ENCODE data around the gene GSE1.

Gene GSE1

GRCh38 chr16:85628645-85629044 is 15.5 kb downstream of the GSE1 start:
- Histone ChIP-seq H3K4me2 (ENCODE audit: low read length, poor library complexity, severe bottlenecking) (no peak overlapping the region), H3K23ac (ENCODE audit: low read length in 2 of 2) (no peak overlapping the region), H2AK5ac (ENCODE audit: low read length, severe bottlenecking) (no peak overlapping the region), H3K36me3 (ENCODE audit: control insufficient read depth in 1 of 2, insufficient read depth in 2 of 2, low read depth in 1 of 2, low read length in 2 of 2) (peaks cover 0 to 50% of the 10 kb centered on the region in 2 experiments), H2AFZ (ENCODE audit: low read depth, low read length) (no peak overlapping the region), H3K4me1 (ENCODE audit: control insufficient read depth, insufficient read depth, low read depth, low read length) (peaks cover 34% of the 10 kb centered on the region), H3K4me3 (ENCODE audit: insufficient read depth in 1 of 2, low read depth in 1 of 2, low read length in 2 of 2) (no peak overlapping the region), H3K27me3 (ENCODE audit: control insufficient read depth in 1 of 2, insufficient read depth in 1 of 2, low read length in 2 of 2) (no peaks in the 10 kb centered on the region), H3K18ac (ENCODE audit: low read depth in 1 of 2, low read length in 2 of 2) (no peak overlapping the region), H4K8ac (ENCODE audit: low read length) (no peak overlapping the region), H3K14ac (ENCODE audit: low read length in 2 of 2) (no peak overlapping the region), H3K9me3 (ENCODE audit: control insufficient read depth, low read length) (peaks cover 8% of the 10 kb centered on the region), H2BK12ac (ENCODE audit: low read length in 2 of 2) (no peak overlapping the region), H3K4ac (ENCODE audit: low read depth in 1 of 2, low read length in 2 of 2) (no peak overlapping the region), H3K27ac (ENCODE audit: low read length, poor library complexity, severe bottlenecking) (no peak overlapping the region), H4K91ac (ENCODE audit: low read length) (no peak overlapping the region), H2BK15ac (ENCODE audit: low read depth, poor library complexity, severe bottlenecking) (no peak overlapping the region), H2BK120ac (ENCODE audit: low read depth, low read length) (no peak overlapping the region), H2BK5ac (ENCODE audit: low read depth, low read length, poor library complexity, severe bottlenecking) (no peak overlapping the region), H3K9ac (ENCODE audit: low read length) (no peak overlapping the region), H3K79me1 (replicated peaks; ENCODE audit: low read length, poor library complexity, severe bottlenecking) (peaks cover 67% of the 10 kb centered on the region)
- no peak for DNase-seq
- 97% methylated on average over 14 of the region's 14 CpGs for WGBS

GRCh38 chr16:85629326-85629725 is 16.2 kb downstream of the GSE1 start:
- H3K23ac ChIP-seq (ENCODE audit: low read length in 2 of 2), result no peak overlapping the region
- H2AK5ac ChIP-seq (ENCODE audit: low read length, severe bottlenecking), result no peak overlapping the region
- no peak overlapping the region for H2BK120ac ChIP-seq (ENCODE audit: low read depth, low read length)
- 96% methylated on average over 10 of the region's 10 CpGs for WGBS
- H2AFZ ChIP-seq (ENCODE audit: low read depth, low read length), result no peak overlapping the region
- H3K4me3 ChIP-seq (ENCODE audit: insufficient read depth in 1 of 2, low read depth in 1 of 2, low read length in 2 of 2), result no peak overlapping the region
- H3K14ac ChIP-seq (ENCODE audit: low read length in 2 of 2), result no peak overlapping the region
- peaks cover 8% of the 10 kb centered on the region for H3K9me3 ChIP-seq (ENCODE audit: control insufficient read depth, low read length)
- no peak overlapping the region for H3K4me2 ChIP-seq (ENCODE audit: low read length, poor library complexity, severe bottlenecking)
- no peak overlapping the region for H2BK12ac ChIP-seq (ENCODE audit: low read length in 2 of 2)
- peaks cover 68% of the 10 kb centered on the region for H3K79me1 ChIP-seq (replicated peaks; ENCODE audit: low read length, poor library complexity, severe bottlenecking)
- no peak overlapping the region for H3K4ac ChIP-seq (ENCODE audit: low read depth in 1 of 2, low read length in 2 of 2)
- no peak overlapping the region for H3K18ac ChIP-seq (ENCODE audit: low read depth in 1 of 2, low read length in 2 of 2)
- H3K36me3 ChIP-seq (ENCODE audit: control insufficient read depth in 1 of 2, insufficient read depth in 2 of 2, low read depth in 1 of 2, low read length in 2 of 2), result peaks cover 0 to 52% of the 10 kb centered on the region in 2 experiments
- no peak overlapping the region for H2BK15ac ChIP-seq (ENCODE audit: low read depth, poor library complexity, severe bottlenecking)
- H3K27me3 ChIP-seq (ENCODE audit: control insufficient read depth in 1 of 2, insufficient read depth in 1 of 2, low read length in 2 of 2), result no peaks in the 10 kb centered on the region
- no peak overlapping the region for H4K91ac ChIP-seq (ENCODE audit: low read length)
- H3K9ac ChIP-seq (ENCODE audit: low read length), result no peak overlapping the region
- H4K8ac ChIP-seq (ENCODE audit: low read length), result no peak overlapping the region
- no peak overlapping the region for H2BK5ac ChIP-seq (ENCODE audit: low read depth, low read length, poor library complexity, severe bottlenecking)
- DNase-seq, result no peak
- H3K4me1 ChIP-seq (ENCODE audit: control insufficient read depth, insufficient read depth, low read depth, low read length), result peaks cover 35% of the 10 kb centered on the region
- no peak overlapping the region for H3K27ac ChIP-seq (ENCODE audit: low read length, poor library complexity, severe bottlenecking)

GRCh38 chr16:85629853-85630252 is 16.7 kb downstream of the GSE1 start:
- Histone ChIP-seq H3K4me3 (ENCODE audit: insufficient read depth in 1 of 2, low read depth in 1 of 2, low read length in 2 of 2) (no peak overlapping the region), H2BK12ac (ENCODE audit: low read length in 2 of 2) (no peak overlapping the region), H3K14ac (ENCODE audit: low read length in 2 of 2) (no peak overlapping the region), H3K36me3 (ENCODE audit: control insufficient read depth in 1 of 2, insufficient read depth in 2 of 2, low read depth in 1 of 2, low read length in 2 of 2) (peaks cover 0 to 53% of the 10 kb centered on the region in 2 experiments), H3K4me2 (ENCODE audit: low read length, poor library complexity, severe bottlenecking) (no peak overlapping the region), H3K23ac (ENCODE audit: low read length in 2 of 2) (no peak overlapping the region), H3K4ac (ENCODE audit: low read depth in 1 of 2, low read length in 2 of 2) (no peak overlapping the region), H3K9ac (ENCODE audit: low read length) (no peak overlapping the region), H3K18ac (ENCODE audit: low read depth in 1 of 2, low read length in 2 of 2) (no peak overlapping the region), H4K8ac (ENCODE audit: low read length) (no peak overlapping the region), H2BK15ac (ENCODE audit: low read depth, poor library complexity, severe bottlenecking) (no peak overlapping the region), H2AFZ (ENCODE audit: low read depth, low read length) (no peak overlapping the region), H3K4me1 (ENCODE audit: control insufficient read depth, insufficient read depth, low read depth, low read length) (peaks cover 35% of the 10 kb centered on the region), H2BK5ac (ENCODE audit: low read depth, low read length, poor library complexity, severe bottlenecking) (no peak overlapping the region), H2AK5ac (ENCODE audit: low read length, severe bottlenecking) (no peak overlapping the region), H3K27me3 (ENCODE audit: control insufficient read depth in 1 of 2, insufficient read depth in 1 of 2, low read length in 2 of 2) (no peaks in the 10 kb centered on the region), H4K91ac (ENCODE audit: low read length) (no peak overlapping the region), H3K27ac (ENCODE audit: low read length, poor library complexity, severe bottlenecking) (no peak overlapping the region), H3K79me1 (replicated peaks; ENCODE audit: low read length, poor library complexity, severe bottlenecking) (peaks cover 68% of the 10 kb centered on the region), H2BK120ac (ENCODE audit: low read depth, low read length) (no peak overlapping the region), H3K9me3 (ENCODE audit: control insufficient read depth, low read length) (peaks cover 8% of the 10 kb centered on the region)
- WGBS, result 99% methylated on average over 5 of the region's 5 CpGs
- DNase-seq, result no peak

- Histone ChIP-seq H3K14ac (ENCODE audit: low read length in 2 of 2) (peak overlapping the region in 1 of 2 experiments; percentile 2), H3K79me1 (replicated peaks; ENCODE audit: low read length, poor library complexity, severe bottlenecking) (peaks cover 60% of the 10 kb centered on the region), H4K91ac (ENCODE audit: low read length) (no peak overlapping the region), H2AFZ (ENCODE audit: low read depth, low read length) (no peak overlapping the region), H3K18ac (ENCODE audit: low read depth in 1 of 2, low read length in 2 of 2) (no peak overlapping the region), H3K4me1 (ENCODE audit: control insufficient read depth, insufficient read depth, low read depth, low read length) (peaks cover 38% of the 10 kb centered on the region), H3K9ac (ENCODE audit: low read length) (no peak overlapping the region), H3K27ac (ENCODE audit: low read length, poor library complexity, severe bottlenecking) (no peak overlapping the region), H2BK12ac (ENCODE audit: low read length in 2 of 2) (peak overlapping the region in 1 of 2 experiments; percentile 10), H4K8ac (ENCODE audit: low read length) (no peak overlapping the region), H2BK15ac (ENCODE audit: low read depth, poor library complexity, severe bottlenecking) (no peak overlapping the region), H3K4me3 (ENCODE audit: insufficient read depth in 1 of 2, low read depth in 1 of 2, low read length in 2 of 2) (no peak overlapping the region), H3K23ac (ENCODE audit: low read length in 2 of 2) (no peak overlapping the region), H3K4ac (ENCODE audit: low read depth in 1 of 2, low read length in 2 of 2) (no peak overlapping the region), H3K4me2 (ENCODE audit: low read length, poor library complexity, severe bottlenecking) (no peak overlapping the region), H2BK120ac (ENCODE audit: low read depth, low read length) (no peak overlapping the region), H2AK5ac (ENCODE audit: low read length, severe bottlenecking) (no peak overlapping the region), H3K9me3 (ENCODE audit: control insufficient read depth, low read length) (peaks cover 8% of the 10 kb centered on the region), H2BK5ac (ENCODE audit: low read depth, low read length, poor library complexity, severe bottlenecking) (no peak overlapping the region), H3K27me3 (ENCODE audit: control insufficient read depth in 1 of 2, insufficient read depth in 1 of 2, low read length in 2 of 2) (no peaks in the 10 kb centered on the region), H3K36me3 (ENCODE audit: control insufficient read depth in 1 of 2, insufficient read depth in 2 of 2, low read depth in 1 of 2, low read length in 2 of 2) (peaks cover 0 to 56% of the 10 kb centered on the region in 2 experiments)
- DNase-seq, result no peak
- 98% methylated on average over 11 of the region's 11 CpGs for WGBS
Measured at GRCh38 chr16:85631230-85631629, 18.1 kb downstream of the GSE1 start.

All from mesenchymal stem cell (in vitro differentiated cells and primary cell).